Colonic mucosa (tissue), 4 donors: ENCODE data around the gene PCMT1. TPM values are rescaled to one million over a fixed set of nuclear protein-coding genes. Genes with fewer than 3 reads are reported as not detected.
A peak's percentile ranks its signal among the peaks of the same experiment; 100 is the strongest.
"Not testable (repeated sequence)": the region's sequence is repeated elsewhere in the genome, so short reads cannot be mapped to it uniquely, and the experiment has no call there.

Experiments used
- DNase-seq: peaks from one replicate; pipeline ENCODE4 v3.0.0-alpha.2; 2020
- H3K27ac ChIP-seq: fragments of 200-600 bp; one replicate; pipeline ENCODE4 v1.8.0; 2021
- H3K27me3 ChIP-seq: fragments of 200-600 bp; one replicate; pipeline ENCODE4 v1.8.0; 2021
- H3K36me3 ChIP-seq: fragments of 200-600 bp; one replicate; pipeline ENCODE4 v1.8.0; 2021
- H3K4me1 ChIP-seq: fragments of 200-600 bp; one replicate; pipeline ENCODE4 v1.8.0; 2021; ENCODE audit warnings: mild to moderate bottlenecking
- H3K4me3 ChIP-seq: fragments of 200-600 bp; one replicate; pipeline ENCODE4 v1.8.0; 2021
- H3K9ac ChIP-seq, 2 donors: one replicate each; pipeline ENCODE4 v1.7.0; 2013; ENCODE audit warnings: control low read depth in 2 of 2, low read depth in 2 of 2, low read length in 2 of 2
- H3K9me3 ChIP-seq: fragments of 200-600 bp; one replicate; pipeline ENCODE4 v1.8.0; 2021
- CTCF ChIP-seq: fragments of 200-600 bp; IDR thresholded peaks from one replicate; pipeline ENCODE4 v1.8.0; 2022; ENCODE audit warnings: antibody characterized with exemption, mild to moderate bottlenecking
- intact Hi-C: fragments of 100-400 bp; cut with DNase I; formaldehyde crosslinking; loops from one replicate; pipeline ENCODE4 v1.14.1; 2022
- total RNA-seq, 2 donors: library from RNA; stranded (reverse); fragmentation: NEBNext Ultra II Directional in 1 of 2; extraction: Animal tissue kit (Norgen Biotek cat#: 25700) in 1 of 2; gene quantifications; one replicate each; pipeline ENCODE4 v1.2.1, GENCODE V29; 2021
- donor health status: healthy.
- donor health status: DM: no; HTN: no; CAD: no.
- donor health status: DM: no; HTN: no; CAD: no.

PCMT1 gene
- total RNA-seq, 2 donors from 2014 or later = 65.5 to 74.0 TPM

GRCh38 chr6:149846321-149846720 is 96.8 kb downstream of the PCMT1 start:
- no peaks in the 10 kb centered on the region for H3K9me3 ChIP-seq
- H3K9ac ChIP-seq = no peak overlapping the region
- no peaks in the 10 kb centered on the region for H3K27me3 ChIP-seq
- H3K4me3 ChIP-seq = no peak overlapping the region
- no peak overlapping the region for H3K27ac ChIP-seq
- no peaks in the 10 kb centered on the region for H3K4me1 ChIP-seq
- intact Hi-C loops = no loop called here
- DNase-seq = no peak
- no peak for TF ChIP-seq CTCF
- no peaks in the 10 kb centered on the region for H3K36me3 ChIP-seq

- Histone ChIP-seq H3K9ac (no peak overlapping the region), H3K4me1 (peaks cover 6% of the 10 kb centered on the region), H3K27me3 (no peaks in the 10 kb centered on the region), H3K27ac (no peak overlapping the region), H3K9me3 (no peaks in the 10 kb centered on the region), H3K4me3 (no peak overlapping the region), H3K36me3 (no peaks in the 10 kb centered on the region)
- TF ChIP-seq CTCF = no peak
- no peak for DNase-seq
- intact Hi-C loops = no loop called here
These were observed 98.4 kb downstream of the PCMT1 start for GRCh38 chr6:149847939-149848267.

- DNase-seq, H3K9ac ChIP-seq, intact Hi-C loops, H3K9me3 ChIP-seq, H3K4me3 ChIP-seq, H3K27ac ChIP-seq, H3K4me1 ChIP-seq, H3K27me3 ChIP-seq, H3K36me3 ChIP-seq: not testable (repeated sequence)
These were observed 98.8 kb downstream of the PCMT1 start for GRCh38 chr6:149848343-149848742.

GRCh38 chr6:149851461-149852110 is 102.0 kb downstream of the PCMT1 start:
- H3K4me1 ChIP-seq = peaks cover 25% of the 10 kb centered on the region
- no peaks in the 10 kb centered on the region for H3K27me3 ChIP-seq
- H3K36me3 ChIP-seq = no peaks in the 10 kb centered on the region
- no peak overlapping the region for H3K9ac ChIP-seq
- intact Hi-C loops = no loop called here
- TF ChIP-seq CTCF = no peak
- H3K4me3 ChIP-seq = no peak overlapping the region
- H3K27ac ChIP-seq = no peak overlapping the region
- DNase-seq = no peak
- H3K9me3 ChIP-seq = no peaks in the 10 kb centered on the region

GRCh38 chr6:149852180-149852579 is 102.6 kb downstream of the PCMT1 start:
- Histone ChIP-seq H3K27ac (peak overlapping the region; percentile 27), H3K9ac (no peak overlapping the region), H3K9me3 (no peaks in the 10 kb centered on the region), H3K36me3 (no peaks in the 10 kb centered on the region), H3K4me3 (no peak overlapping the region), H3K27me3 (no peaks in the 10 kb centered on the region), H3K4me1 (peaks cover 25% of the 10 kb centered on the region)
- no peak for DNase-seq
- intact Hi-C loops = no loop called here
- TF ChIP-seq CTCF = no peak

- Histone ChIP-seq H3K36me3 (no peaks in the 10 kb centered on the region), H3K9ac (no peak overlapping the region), H3K27ac (no peak overlapping the region), H3K27me3 (no peaks in the 10 kb centered on the region), H3K9me3 (no peaks in the 10 kb centered on the region), H3K4me1 (peaks cover 25% of the 10 kb centered on the region), H3K4me3 (no peak overlapping the region)
- DNase-seq = no peak
- no peak for TF ChIP-seq CTCF
- intact Hi-C loops = no loop called here
These were observed 103.3 kb downstream of the PCMT1 start for GRCh38 chr6:149852881-149853280.

- not testable (repeated sequence) for DNase-seq, H3K27ac ChIP-seq
These were observed 104.5 kb downstream of the PCMT1 start for GRCh38 chr6:149854017-149854416.

More at GRCh38 chr6:149854017-149854416, 104.5 kb downstream of the PCMT1 start:
- H3K27me3 ChIP-seq, intact Hi-C loops, H3K4me3 ChIP-seq, H3K9me3 ChIP-seq, H3K9ac ChIP-seq, H3K36me3 ChIP-seq: not testable (repeated sequence)
- H3K4me1 ChIP-seq = peaks cover 25% of the 10 kb centered on the region
